Stimulated activated CD4-positive, alpha-beta T cell treated with anti-CD3 and anti-CD28 coated beads, Interleukin-4, amount 100 ng/mL, for 24 hours (primary cell): ENCODE measurements around the gene ANKMY1.

Experiments used
- DNase-seq: peaks from one replicate; pipeline ENCODE4 v3.0.0-alpha.2; 2020

ANKMY1 gene

DNA sequence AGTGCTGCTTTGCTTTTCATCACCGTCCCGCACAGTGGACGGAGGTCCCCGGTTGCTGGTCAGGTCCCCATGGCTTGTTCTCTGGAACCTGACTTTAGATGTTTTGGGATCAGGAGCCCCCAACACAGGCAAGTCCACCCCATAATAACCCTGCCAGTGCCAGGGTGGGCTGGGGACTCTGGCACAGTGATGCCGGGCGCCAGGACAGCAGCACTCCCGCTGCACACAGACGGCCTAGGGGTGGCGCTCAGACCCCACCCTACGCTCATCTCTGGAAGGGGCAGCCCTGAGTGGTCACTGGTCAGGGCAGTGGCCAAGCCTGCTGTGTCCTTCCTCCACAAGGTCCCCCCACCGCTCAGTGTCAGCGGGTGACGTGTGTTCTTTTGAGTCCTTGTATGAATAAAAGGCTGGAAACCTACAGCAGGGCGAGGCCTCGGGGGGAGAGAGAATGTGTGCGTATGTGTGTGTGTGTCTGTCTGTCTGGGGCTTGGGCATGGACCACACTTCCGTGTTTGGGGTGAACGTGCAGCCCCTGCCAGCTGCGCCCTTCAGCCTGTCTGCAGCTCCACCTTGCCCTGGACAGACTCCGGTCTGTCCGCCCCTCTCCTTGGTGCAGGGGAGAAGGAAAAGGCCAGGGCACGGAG lies 90.0 kb downstream of the ANKMY1 start:
- peak; percentile 2 for DNase-seq

DNA sequence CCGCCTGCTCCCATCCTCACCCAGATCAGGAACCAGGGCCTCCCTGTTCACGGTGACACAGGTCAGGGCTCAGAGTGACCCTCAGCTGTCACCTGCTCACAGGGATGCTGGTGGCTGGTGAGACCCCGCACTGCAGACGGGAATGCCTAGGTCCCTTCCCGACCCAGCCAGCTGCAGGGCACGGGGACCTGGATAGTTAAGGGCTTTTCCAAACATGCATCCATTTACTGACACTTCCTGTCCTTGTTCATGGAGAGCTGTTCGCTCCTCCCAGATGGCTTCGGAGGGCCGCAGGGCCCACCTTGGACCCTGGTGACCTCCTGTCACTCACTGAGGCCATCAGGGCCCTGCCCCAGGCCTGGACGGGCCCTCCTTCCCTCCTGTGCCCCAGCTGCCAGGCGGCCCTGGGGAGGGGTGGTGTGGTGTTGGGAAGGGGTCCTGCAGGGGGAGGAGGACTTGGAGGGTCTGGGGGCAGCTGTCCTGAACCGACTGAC lies 90.6 kb downstream of the ANKMY1 start:
- no peak for DNase-seq

- DNase-seq: peak; percentile 2
Measured at GRCh38 chr2:240466579-240467148, 91.1 kb downstream of the ANKMY1 start.

GRCh38 chr2:240465765-240466578 lies 91.8 kb downstream of the ANKMY1 start:
- DNase-seq: no peak

DNA sequence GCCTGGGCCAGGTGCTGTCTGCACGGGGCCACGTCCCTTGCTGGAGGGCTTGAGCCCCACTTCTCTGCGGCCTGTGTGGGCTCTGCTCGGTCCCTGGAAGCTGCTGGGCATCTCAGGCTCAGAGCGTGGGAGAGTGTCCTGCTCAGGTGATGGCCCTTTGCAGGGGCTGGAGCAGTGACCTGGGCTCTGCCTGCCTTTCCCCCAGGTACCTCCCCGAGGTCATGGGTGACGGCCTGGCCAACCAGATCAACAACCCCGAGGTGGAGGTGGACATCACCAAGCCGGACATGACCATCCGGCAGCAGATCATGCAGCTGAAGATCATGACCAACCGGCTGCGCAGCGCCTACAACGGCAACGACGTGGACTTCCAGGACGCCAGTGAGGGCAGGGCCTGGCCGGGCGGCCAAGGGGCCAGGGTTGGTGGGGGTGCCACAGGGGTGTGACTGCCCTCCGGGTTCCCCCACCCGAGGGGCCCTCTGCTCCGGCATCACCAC lies 92.5 kb downstream of the ANKMY1 start:
- DNase-seq: no peak

- no peak for DNase-seq
Measured at GRCh38 chr2:240464514-240465241, 93.1 kb downstream of the ANKMY1 start.

- no peak for DNase-seq
Measured at GRCh38 chr2:240463866-240464481, 93.8 kb downstream of the ANKMY1 start.

DNA sequence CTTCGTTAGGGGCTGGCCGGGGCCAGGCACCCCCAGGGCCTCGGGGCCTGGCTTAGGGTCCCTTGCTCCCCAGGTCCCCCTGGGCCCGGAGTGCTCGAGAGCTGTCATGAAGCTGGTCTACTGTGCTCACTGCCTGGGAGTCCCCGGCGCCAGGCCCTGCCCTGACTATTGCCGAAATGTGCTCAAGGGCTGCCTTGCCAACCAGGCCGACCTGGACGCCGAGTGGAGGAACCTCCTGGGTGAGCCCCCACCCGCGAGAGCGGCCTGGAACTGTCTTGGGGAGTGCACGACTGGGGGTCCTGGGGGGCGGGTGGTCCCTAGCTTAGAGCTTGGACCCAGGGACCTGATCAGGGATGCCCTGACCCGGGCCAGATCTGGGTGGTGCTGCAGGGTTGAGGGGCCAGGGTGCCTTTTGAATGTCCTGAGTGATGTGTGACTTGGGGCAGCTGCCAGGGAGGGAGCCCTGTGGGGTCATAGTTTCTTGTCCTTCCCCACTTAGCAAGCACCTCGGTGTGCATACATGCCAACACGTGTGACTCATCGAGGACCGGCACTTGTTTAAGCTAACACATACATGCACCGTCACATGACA lies 94.4 kb downstream of the ANKMY1 start:
- no peak for DNase-seq

GRCh38 chr2:240462707-240463273 lies 95.0 kb downstream of the ANKMY1 start:
- DNase-seq: no peak

DNA sequence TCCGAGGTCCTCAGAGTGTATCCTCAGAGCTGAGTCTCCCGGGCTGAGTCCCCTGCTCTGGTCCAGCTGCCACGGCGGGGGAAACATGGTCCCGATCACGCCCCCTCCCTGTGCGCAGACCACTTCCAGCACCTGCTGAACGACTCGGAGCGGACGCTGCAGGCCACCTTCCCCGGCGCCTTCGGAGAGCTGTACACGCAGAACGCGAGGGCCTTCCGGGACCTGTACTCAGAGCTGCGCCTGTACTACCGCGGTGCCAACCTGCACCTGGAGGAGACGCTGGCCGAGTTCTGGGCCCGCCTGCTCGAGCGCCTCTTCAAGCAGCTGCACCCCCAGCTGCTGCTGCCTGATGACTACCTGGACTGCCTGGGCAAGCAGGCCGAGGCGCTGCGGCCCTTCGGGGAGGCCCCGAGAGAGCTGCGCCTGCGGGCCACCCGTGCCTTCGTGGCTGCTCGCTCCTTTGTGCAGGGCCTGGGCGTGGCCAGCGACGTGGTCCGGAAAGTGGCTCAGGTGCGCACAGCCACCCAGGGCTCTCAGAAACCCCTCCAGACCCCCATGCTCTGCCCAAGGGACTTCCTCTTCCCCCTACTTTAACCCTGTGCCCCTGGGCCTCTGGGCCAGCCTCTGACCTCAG lies 95.6 kb downstream of the ANKMY1 start:
- no peak for DNase-seq

- no peak for DNase-seq
Measured at GRCh38 chr2:240461471-240462072, 96.2 kb downstream of the ANKMY1 start.

DNA sequence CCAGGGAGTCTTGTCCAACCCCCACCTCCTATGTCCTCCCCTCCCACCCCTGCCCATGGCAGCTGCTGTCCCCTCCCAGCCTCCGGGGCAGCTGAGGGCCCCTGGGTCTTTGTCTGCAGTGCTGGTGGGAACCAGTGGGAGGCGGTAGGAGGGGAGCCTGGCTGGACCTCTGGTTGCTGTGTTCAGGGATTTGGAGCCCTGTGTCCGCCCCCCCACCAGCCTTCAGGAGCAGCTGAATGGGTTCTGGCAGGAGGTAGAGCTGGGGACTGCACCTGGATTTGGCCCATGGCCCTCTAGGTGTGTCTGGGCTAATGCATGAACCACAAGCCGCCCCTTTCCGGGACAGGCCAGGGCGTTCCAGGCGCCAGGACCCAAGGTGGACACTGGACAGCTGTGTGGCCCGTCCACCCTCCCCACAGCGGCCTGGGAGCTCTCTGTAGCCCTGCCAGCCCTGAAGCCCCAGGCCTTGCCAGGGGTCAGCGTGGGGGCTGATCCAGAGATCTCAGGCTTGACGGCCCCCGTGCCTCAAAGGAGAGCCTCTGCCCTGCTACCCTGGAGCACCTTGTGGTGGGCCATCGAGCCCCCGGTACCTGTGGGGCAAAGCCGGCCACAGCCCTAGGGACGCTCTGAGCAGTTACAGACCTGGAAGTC lies 96.9 kb downstream of the ANKMY1 start:
- DNase-seq: no peak

- no peak for DNase-seq
Measured at GRCh38 chr2:240460253-240460711, 97.5 kb downstream of the ANKMY1 start.

- DNase-seq: no peak
Measured at GRCh38 chr2:240459401-240460252, 98.2 kb downstream of the ANKMY1 start.

DNA sequence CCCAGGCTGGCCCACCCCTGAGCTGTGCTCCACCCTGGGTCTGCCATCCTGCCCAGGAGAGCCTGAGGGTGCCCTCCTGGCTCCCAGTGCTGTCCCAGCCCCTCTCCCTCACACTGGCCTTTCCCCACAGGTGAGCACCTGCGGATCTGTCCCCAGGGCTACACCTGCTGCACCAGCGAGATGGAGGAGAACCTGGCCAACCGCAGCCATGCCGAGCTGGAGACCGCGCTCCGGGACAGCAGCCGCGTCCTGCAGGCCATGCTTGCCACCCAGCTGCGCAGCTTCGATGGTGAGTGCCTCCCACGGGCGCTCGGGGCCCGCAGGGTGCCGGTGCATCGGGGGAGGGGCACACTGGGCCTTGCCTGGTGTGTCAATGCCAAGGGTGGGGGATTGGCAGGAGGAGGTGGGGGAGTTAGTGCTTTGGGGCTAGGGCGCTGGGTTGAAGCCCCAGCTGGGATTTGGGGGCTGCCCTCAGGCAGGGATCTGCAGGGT lies 98.8 kb downstream of the ANKMY1 start:
- no peak for DNase-seq

DNA sequence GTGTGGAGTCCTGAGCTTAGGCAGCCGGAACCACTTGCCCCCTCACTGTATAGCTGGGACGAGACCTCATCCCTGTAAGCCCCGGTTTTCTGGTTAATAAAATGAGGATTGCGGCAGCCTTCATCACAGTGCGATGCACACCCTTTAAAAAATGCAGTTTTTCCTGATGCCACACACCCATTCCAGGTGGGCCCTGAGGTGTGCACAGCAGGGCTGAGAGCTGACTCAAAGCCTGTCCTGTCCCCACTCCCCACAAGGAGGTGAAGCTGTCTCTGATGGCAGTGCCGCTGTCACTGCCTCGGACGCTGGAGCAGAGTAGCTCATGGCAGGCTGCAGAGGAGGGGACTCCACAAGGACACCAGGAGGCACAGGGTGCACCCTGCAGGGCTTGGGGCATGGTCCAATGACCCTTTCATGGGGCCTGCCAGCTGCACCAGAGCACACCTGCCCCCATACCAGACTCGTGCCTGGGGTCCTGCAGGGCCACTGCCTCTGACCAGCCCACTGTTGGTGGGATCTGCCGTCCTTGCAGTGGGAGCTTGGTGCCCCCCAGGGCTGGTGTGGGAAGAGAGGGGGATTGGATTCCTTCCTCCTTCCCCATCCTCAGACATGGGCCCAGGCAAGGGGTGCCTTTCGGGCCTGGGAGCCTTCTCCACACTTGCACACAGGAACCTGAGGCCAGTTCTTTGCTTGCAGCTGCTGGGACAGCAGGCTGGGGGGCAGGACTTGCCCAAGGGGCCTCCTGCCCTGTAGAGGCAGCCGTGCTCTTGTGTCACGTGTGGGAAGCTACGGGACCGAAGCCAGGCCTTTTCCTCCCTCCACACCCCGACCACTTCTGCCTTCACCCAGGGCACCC lies 99.5 kb downstream of the ANKMY1 start:
- no peak for DNase-seq

DNA sequence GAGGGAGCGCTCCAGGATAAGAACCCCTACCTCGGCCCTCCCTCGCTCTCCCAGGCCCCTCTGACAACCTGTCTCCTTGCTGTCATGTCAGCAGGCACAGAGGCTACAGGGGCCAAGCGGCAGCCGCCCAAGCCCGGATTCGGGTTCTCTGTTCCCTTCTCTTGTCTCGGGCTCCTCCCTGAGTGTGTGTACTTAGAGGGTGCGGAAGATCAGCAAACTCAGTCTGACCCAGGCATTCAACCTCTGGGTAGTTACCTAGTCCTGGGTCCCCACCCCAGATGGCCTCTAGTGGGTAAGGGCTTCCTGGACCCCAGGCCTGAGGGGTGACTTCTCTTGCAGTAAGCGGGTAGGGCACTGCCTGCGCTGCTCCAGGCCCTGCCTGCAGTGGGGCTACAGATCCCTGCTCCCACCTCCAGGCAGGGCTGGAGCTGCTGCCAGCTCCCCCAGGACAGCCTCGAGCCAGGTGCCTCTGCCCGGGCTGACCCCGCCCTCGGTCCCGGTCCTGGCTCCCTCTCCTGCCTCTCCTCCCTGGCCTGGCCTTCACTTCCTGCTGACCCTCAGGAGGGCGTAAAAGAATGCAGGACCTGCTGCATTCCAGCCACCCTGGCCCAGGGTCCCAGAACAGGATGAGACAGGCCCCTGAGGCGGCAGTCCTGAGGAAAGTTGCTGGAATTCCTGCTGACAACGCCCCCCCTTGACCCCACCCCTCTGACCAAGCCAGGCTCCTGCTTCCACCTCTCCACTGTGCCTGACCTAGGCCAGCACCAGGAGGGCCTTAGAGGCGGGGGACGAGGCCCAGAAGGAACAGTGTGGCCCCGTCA lies 100.4 kb downstream of the ANKMY1 start:
- DNase-seq: no peak
